Progenitor cell of endocrine pancreas (in vitro differentiated cells): ENCODE data around the gene SLC35A4. TPM values are rescaled to one million over a fixed set of nuclear protein-coding genes. Genes with fewer than 3 reads are reported as not detected.
"Not testable (repeated sequence)": the region's sequence is repeated elsewhere in the genome, so short reads cannot be mapped to it uniquely, and the experiment has no call there.

Source experiments
- DNase-seq: peaks from one replicate; pipeline ENCODE4 v3.0.0; 2021; ENCODE audit warnings: low spot score; ENCODE audit not compliant: unreplicated experiment
- H3K27ac Mint-ChIP-seq: 2 replicates; pipeline ENCODE4 v1.8.0; 2021; ENCODE audit warnings: mild to moderate bottlenecking, moderate library complexity, mixed read lengths
- H3K27me3 Mint-ChIP-seq: 2 replicates; pipeline ENCODE4 v1.8.0; 2021; ENCODE audit warnings: mixed read lengths
- H3K36me3 Mint-ChIP-seq: 2 replicates; pipeline ENCODE4 v1.8.0; 2022; ENCODE audit warnings: mixed read lengths; ENCODE audit not compliant: insufficient read depth
- H3K4me1 Mint-ChIP-seq: 2 replicates; pipeline ENCODE4 v1.8.0; 2021; ENCODE audit warnings: low read depth, mixed read lengths
- H3K4me3 Mint-ChIP-seq: 2 replicates; pipeline ENCODE4 v1.8.0; 2021; ENCODE audit warnings: low read depth, mild to moderate bottlenecking, moderate library complexity, mixed read lengths
- H3K9me3 Mint-ChIP-seq: 2 replicates; pipeline ENCODE4 v1.8.0; 2021; ENCODE audit warnings: low read depth, mixed read lengths
- total RNA-seq: library from RNA; stranded (reverse); gene quantifications from 2 replicates; pipeline ENCODE4 v1.2.1, GENCODE V29; 2021
- TF ChIP-seq, protein P1 (sequence below): fragments of 200-600 bp; sonication (generic); IDR thresholded peaks from one replicate; pipeline ENCODE4 v1.5.0; 2021; ENCODE audit warnings: antibody characterized with exemption, mild to moderate bottlenecking; ENCODE audit not compliant: unreplicated experiment

Gene SLC35A4
- total RNA-seq, 1 donor from 2014 or later: 69.2 TPM

- no peak overlapping the region for H3K4me3 Mint-ChIP-seq
- H3K4me1 Mint-ChIP-seq: no peaks in the 10 kb centered on the region
- H3K36me3 Mint-ChIP-seq: no peaks in the 10 kb centered on the region
- no peak overlapping the region for H3K27ac Mint-ChIP-seq
- DNase-seq: no peak
- TF ChIP-seq, protein P1, sequence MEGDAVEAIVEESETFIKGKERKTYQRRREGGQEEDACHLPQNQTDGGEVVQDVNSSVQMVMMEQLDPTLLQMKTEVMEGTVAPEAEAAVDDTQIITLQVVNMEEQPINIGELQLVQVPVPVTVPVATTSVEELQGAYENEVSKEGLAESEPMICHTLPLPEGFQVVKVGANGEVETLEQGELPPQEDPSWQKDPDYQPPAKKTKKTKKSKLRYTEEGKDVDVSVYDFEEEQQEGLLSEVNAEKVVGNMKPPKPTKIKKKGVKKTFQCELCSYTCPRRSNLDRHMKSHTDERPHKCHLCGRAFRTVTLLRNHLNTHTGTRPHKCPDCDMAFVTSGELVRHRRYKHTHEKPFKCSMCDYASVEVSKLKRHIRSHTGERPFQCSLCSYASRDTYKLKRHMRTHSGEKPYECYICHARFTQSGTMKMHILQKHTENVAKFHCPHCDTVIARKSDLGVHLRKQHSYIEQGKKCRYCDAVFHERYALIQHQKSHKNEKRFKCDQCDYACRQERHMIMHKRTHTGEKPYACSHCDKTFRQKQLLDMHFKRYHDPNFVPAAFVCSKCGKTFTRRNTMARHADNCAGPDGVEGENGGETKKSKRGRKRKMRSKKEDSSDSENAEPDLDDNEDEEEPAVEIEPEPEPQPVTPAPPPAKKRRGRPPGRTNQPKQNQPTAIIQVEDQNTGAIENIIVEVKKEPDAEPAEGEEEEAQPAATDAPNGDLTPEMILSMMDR: peak; percentile 18
- no peaks in the 10 kb centered on the region for H3K27me3 Mint-ChIP-seq
- H3K9me3 Mint-ChIP-seq: no peaks in the 10 kb centered on the region
Measured at GRCh38 chr5:140575309-140575708, 10.7 kb downstream of the SLC35A4 start.

- TF ChIP-seq, protein P1: no peak
- H3K36me3 Mint-ChIP-seq: no peaks in the 10 kb centered on the region
Measured at GRCh38 chr5:140576776-140577201, 12.2 kb downstream of the SLC35A4 start.

GRCh38 chr5:140579188-140579747 is 14.6 kb downstream of the SLC35A4 start:
- not testable (repeated sequence) for H3K36me3 Mint-ChIP-seq, DNase-seq, H3K27ac Mint-ChIP-seq, H3K9me3 Mint-ChIP-seq, H3K4me3 Mint-ChIP-seq, H3K27me3 Mint-ChIP-seq, H3K4me1 Mint-ChIP-seq
- TF ChIP-seq, protein P1: peak; percentile 7

More at GRCh38 chr5:140576776-140577201, 12.2 kb downstream of the SLC35A4 start:
- no peak overlapping the region for H3K27ac Mint-ChIP-seq
- H3K4me3 Mint-ChIP-seq: no peak overlapping the region
- no peaks in the 10 kb centered on the region for H3K9me3 Mint-ChIP-seq
- no peak for DNase-seq
- no peaks in the 10 kb centered on the region for H3K27me3 Mint-ChIP-seq
- H3K4me1 Mint-ChIP-seq: no peaks in the 10 kb centered on the region

GRCh38 chr5:140587495-140587894 is 22.9 kb downstream of the SLC35A4 start:
- Mint-ChIP-seq H3K4me1 (no peaks in the 10 kb centered on the region), H3K9me3 (peaks cover 8% of the 10 kb centered on the region), H3K27ac (no peak overlapping the region), H3K4me3 (no peak overlapping the region), H3K27me3 (no peaks in the 10 kb centered on the region), H3K36me3 (no peaks in the 10 kb centered on the region)
- TF ChIP-seq, protein P1: no peak
- DNase-seq: no peak

DNA sequence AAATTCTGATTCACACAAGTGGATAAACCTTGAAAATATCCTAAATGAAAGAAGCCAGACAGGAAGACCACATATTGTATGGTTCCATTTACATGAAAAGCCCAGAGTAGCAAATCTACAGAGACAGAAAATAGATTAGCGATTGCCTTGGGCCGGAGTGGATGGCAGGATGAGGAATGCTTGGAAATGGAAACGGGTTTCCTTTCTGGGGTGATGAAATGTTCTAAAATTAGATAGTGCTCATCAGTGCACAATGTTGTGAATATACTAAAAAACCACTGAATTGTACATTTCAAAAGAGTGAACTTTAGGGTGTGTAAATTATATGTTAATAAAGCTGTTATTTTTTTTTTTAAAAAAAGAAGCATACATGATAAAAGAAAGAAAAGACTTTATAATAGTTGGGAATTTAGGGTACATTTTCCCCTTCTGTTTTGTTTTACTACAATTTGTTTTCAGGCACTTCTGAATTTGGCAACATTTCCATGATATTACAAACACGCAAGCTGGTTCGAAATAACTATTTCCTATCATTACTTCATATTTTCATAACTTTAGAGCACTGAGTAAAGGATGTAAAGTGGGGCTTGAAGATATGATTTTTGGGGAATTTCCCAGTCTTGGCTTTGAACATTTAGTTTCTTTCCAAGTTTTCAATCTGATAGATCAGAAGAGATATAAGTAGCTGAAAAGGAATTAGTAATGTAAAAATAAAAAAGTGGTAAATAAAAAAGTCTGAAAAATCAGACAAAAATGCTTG is 23.9 kb downstream of the SLC35A4 start:
- TF ChIP-seq, protein P1: no peak
- Mint-ChIP-seq H3K27me3 (no peaks in the 10 kb centered on the region), H3K27ac (no peak overlapping the region), H3K4me1 (no peaks in the 10 kb centered on the region), H3K4me3 (no peak overlapping the region), H3K9me3 (peaks cover 5% of the 10 kb centered on the region), H3K36me3 (no peaks in the 10 kb centered on the region)
- no peak for DNase-seq
